ENCODE results near the gene YAP1.
A peak's percentile ranks its signal among the peaks of the same experiment; 100 is the strongest.

YAP1 gene

DNA sequence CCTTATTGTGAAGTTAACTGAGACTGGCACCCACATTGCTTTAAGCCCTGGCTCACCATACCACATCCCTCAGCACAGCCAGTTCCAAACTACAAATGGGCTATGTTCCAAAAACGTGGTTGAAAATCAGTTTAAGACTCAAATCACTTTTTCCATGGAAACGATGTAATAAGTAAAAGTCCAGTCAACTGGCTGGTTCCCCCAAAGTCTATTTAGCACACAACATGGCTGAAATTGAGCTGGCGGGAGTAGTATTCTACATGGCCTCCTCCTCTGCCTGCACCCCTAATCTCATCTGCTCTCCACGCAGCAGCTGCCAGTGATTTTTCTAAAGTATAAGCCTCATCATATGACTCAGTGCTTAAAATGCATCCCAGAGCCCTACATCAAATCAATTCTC, 166.1 kb downstream of the YAP1 start:
- TF ChIP-seq, protein P1, sequence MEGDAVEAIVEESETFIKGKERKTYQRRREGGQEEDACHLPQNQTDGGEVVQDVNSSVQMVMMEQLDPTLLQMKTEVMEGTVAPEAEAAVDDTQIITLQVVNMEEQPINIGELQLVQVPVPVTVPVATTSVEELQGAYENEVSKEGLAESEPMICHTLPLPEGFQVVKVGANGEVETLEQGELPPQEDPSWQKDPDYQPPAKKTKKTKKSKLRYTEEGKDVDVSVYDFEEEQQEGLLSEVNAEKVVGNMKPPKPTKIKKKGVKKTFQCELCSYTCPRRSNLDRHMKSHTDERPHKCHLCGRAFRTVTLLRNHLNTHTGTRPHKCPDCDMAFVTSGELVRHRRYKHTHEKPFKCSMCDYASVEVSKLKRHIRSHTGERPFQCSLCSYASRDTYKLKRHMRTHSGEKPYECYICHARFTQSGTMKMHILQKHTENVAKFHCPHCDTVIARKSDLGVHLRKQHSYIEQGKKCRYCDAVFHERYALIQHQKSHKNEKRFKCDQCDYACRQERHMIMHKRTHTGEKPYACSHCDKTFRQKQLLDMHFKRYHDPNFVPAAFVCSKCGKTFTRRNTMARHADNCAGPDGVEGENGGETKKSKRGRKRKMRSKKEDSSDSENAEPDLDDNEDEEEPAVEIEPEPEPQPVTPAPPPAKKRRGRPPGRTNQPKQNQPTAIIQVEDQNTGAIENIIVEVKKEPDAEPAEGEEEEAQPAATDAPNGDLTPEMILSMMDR (IDR thresholded peaks at IDR 0.05; ENCODE audit: low read depth, low read length, missing control alignments): no peak
- no peak for DNase-seq (ENCODE audit: extremely low read depth, low read depth)
- no peak overlapping the region for H3K4me3 ChIP-seq (replicated peaks; ENCODE audit: low read depth, low read length)

DNA sequence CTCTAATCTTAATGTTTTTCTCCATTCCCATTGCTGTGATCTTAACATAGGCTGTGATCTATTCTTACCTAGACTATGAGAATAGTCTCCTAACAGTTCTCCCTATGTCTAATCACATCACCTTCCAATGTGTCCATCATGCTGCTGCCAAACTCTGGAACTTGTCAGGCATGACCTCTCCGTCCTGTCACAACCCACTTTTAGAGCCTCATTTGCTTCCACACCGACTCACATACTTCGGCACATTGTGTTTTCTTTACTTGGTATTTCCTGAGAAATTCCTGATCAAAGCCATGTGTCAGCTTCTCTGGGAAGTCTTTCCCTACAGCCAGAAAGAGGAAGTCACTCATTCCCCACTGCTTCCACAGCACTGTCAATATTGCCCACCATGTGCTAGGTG, 166.5 kb downstream of the YAP1 start:
- H3K4me3 ChIP-seq (replicated peaks; ENCODE audit: low read depth, low read length): no peak overlapping the region
- peak; percentile 42 for DNase-seq (ENCODE audit: extremely low read depth, low read depth)
- TF ChIP-seq, protein P1 (IDR thresholded peaks at IDR 0.05; ENCODE audit: low read depth, low read length, missing control alignments): no peak

DNA sequence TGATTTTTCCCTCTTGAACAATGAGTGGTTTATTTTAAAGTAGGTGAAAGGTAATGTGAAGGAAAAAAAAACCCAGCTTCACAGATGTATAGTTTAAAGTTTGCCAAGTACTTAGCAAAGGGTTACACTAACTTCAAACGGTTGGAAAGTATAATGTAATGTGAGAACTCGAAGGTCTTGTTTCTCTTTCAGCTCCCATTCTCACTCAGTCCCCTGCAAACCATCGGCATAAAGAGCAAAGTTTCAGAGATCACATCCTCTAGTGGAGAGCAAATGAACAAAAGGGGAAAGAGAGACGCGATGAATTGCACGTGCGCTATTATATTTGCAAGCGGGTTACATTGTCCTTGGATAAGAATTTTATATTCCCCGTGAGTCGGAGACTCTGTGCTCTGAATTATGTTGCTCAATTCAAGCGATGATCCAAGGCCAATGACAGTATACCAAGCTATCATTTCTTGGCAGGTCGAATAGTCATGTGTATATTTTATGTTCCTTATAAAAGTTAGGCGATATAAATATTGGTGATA, 169.5 kb downstream of the YAP1 start:
- TF ChIP-seq, protein P1 (IDR thresholded peaks at IDR 0.05; ENCODE audit: low read depth, low read length, missing control alignments): peak; percentile 27
- no peak overlapping the region; the same call in 1 of the 2 replicates for H3K4me3 ChIP-seq (replicated peaks; ENCODE audit: low read depth, low read length)
- peak; percentile 65 for DNase-seq (ENCODE audit: extremely low read depth, low read depth)

DNA sequence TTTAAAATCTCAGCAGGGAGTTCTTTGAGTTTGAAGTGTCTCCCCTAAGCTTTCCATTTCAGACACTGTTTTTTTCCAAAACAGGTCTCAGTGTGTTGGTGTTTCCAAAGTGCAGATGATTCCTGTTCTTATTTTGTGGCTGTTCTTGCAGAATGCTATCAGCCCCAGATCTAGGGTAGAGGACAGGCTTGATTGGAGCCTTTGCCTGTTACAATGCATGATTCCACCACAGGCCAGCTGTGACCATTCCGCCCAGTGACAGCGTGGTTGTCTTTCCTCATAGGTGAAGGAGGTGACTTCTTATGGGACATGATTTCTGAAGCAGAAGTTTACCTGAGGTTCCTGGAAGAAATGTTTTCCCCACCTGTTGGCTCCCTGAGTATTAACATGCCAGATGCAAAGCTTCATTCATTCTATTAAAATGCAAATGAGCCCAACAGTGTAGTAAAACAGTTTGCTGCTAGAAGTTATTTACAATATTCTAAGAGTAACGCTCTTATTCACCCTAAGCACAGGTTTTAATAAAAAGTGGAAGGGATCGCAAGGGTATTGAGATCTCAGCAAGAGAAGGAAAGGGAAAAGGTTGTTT, 170.1 kb downstream of the YAP1 start:
- DNase-seq (ENCODE audit: extremely low read depth, low read depth): no peak
- TF ChIP-seq, protein P1 (IDR thresholded peaks at IDR 0.05; ENCODE audit: low read depth, low read length, missing control alignments): no peak
- H3K4me3 ChIP-seq (replicated peaks; ENCODE audit: low read depth, low read length): no peak overlapping the region

Data from HFF-Myc (cell line).